SU-DHL-6 (cell line): ENCODE results near the gene IGSF10.

Experiments used
- EZH2phosphoT487 ChIP-seq: fragments of 200-600 bp; sonication (generic), shearing (Covaris generic); conservative IDR thresholded peaks from 2 replicates; pipeline ENCODE4 v1.6.1; 2018; ENCODE audit warnings: mild to moderate bottlenecking, antibody characterized with exemption, low read length, moderate library complexity, mixed read lengths
- TF ChIP-seq, protein P1 (sequence below): fragments of 200-600 bp; sonication (generic); IDR thresholded peaks from one replicate; pipeline ENCODE4 v1.5.1; 2017; ENCODE audit warnings: antibody characterized with exemption, mild to moderate bottlenecking, low read length, moderate library complexity; ENCODE audit not compliant: insufficient read depth, poor library complexity, severe bottlenecking

GRCh38 chr3:151443583-151443982, 17.3 kb downstream of the IGSF10 start:
- TF ChIP-seq, protein P1, sequence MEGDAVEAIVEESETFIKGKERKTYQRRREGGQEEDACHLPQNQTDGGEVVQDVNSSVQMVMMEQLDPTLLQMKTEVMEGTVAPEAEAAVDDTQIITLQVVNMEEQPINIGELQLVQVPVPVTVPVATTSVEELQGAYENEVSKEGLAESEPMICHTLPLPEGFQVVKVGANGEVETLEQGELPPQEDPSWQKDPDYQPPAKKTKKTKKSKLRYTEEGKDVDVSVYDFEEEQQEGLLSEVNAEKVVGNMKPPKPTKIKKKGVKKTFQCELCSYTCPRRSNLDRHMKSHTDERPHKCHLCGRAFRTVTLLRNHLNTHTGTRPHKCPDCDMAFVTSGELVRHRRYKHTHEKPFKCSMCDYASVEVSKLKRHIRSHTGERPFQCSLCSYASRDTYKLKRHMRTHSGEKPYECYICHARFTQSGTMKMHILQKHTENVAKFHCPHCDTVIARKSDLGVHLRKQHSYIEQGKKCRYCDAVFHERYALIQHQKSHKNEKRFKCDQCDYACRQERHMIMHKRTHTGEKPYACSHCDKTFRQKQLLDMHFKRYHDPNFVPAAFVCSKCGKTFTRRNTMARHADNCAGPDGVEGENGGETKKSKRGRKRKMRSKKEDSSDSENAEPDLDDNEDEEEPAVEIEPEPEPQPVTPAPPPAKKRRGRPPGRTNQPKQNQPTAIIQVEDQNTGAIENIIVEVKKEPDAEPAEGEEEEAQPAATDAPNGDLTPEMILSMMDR, result no peak
- no peak for TF ChIP-seq EZH2phosphoT487
